GM15510 (cell line): ENCODE measurements around the gene UROD.

Experiments used
- POLR2A ChIP-seq: IDR thresholded peaks from 3 replicates; pipeline ENCODE4 v1.6.1; 2011; ENCODE audit warnings: borderline replicate concordance; ENCODE audit not compliant: insufficient read length; ENCODE audit errors: extremely low read depth

The UROD gene

GRCh38 chr1:45016090-45016697 lies 4.1 kb downstream of the UROD start:
- no peak for TF ChIP-seq POLR2A

DNA sequence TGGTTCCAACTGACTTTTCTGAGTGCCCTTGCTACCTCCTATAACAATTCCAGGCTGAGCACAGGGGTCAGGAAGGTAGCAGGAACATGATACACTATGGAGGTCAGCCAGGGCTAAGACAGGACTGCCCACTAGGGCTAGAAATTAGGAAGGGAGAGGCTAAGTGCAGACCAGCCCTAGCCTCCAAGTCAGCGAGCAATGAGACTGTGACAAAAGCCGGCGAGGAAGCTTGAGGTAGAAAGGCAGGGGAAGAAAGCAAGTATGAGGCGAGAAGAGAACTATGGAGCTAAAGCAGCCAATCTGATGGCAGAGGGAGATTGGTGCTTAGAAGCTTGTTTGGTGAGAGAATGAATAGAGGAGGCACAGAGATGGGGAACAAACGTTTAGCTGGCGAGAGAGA lies 4.7 kb downstream of the UROD start:
- TF ChIP-seq POLR2A: no peak

GRCh38 chr1:45018599-45019230 lies 6.7 kb downstream of the UROD start:
- TF ChIP-seq POLR2A: no peak

DNA sequence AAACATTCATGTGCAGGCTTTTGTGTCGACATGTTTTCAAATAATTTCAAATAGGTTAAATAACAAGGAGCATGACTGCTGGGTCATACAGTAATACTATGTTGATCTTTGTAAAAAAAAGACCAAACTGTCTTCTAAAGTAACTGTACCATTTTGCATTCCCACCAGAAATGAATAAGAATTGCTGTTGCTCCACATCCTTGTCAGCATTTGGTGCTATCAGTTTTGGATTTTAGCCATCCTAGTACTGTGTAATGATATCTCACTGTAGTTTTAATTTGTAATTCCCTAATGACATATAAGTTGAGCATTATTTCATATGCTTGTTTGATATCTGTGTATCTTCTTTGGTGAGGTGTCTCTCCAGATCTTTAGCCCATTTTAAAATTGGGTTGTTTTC lies 11.6 kb downstream of the UROD start:
- no peak for TF ChIP-seq POLR2A

- no peak for TF ChIP-seq POLR2A
Measured at GRCh38 chr1:45026446-45026845, 14.4 kb downstream of the UROD start.

- TF ChIP-seq POLR2A: no peak
Measured at GRCh38 chr1:45032837-45033236, 20.8 kb downstream of the UROD start.

GRCh38 chr1:45033356-45033755 lies 21.3 kb downstream of the UROD start:
- no peak for TF ChIP-seq POLR2A

DNA sequence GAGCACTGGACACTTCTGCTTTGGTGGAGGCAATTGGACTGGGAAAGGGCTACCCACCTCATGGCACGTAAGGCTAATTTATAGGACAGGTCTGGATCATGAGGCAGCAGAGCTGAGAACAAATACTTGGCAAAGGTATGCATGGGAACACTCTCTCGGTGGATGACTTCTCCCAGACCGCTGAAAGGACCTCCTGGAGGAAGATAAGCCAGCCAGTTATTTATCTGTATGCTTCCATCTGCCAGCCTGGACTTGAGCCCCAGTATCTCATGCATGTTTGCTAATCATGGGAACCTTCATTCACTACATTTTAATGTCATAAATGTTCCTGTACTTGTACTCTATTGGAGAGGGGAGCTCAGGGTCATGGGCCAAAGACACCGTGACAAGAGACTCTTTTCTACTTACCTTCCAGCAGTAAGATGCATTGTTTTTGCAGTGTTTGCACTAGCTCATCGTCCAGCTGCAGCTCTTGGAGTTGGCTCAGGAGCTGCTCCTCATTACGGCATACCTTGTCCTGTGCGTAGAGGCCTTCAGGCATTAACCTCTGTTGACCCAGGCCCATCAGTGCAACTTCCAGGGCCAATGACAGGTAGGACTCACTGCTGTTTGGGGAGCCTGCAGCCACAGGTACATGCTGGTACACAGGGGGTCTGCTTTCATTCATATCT lies 23.7 kb downstream of the UROD start:
- no peak for TF ChIP-seq POLR2A

DNA sequence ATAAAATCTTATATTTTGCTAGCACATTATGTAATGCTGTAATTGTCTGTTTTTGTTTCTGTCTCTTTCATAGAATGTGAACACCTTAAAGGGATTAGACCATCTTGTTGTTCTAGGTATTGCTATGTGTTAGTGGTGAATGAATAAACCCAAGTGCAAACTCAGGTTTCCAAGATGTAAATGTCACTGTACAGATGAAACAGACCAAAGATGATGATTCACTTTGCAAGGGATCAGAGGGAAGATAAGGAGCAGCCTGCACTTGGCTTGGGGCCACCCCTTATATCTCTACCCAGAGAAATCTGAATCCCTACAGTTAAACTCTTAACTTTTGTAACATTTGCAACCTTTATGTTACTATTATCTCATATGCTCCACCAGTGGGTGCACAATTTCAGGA lies 25.4 kb downstream of the UROD start:
- TF ChIP-seq POLR2A: no peak

GRCh38 chr1:45038240-45038639 lies 26.2 kb downstream of the UROD start:
- TF ChIP-seq POLR2A: no peak

GRCh38 chr1:45038661-45039364 lies 26.8 kb downstream of the UROD start:
- no peak for TF ChIP-seq POLR2A

- TF ChIP-seq POLR2A: no peak
Measured at GRCh38 chr1:45040297-45040696, 28.2 kb downstream of the UROD start.

DNA sequence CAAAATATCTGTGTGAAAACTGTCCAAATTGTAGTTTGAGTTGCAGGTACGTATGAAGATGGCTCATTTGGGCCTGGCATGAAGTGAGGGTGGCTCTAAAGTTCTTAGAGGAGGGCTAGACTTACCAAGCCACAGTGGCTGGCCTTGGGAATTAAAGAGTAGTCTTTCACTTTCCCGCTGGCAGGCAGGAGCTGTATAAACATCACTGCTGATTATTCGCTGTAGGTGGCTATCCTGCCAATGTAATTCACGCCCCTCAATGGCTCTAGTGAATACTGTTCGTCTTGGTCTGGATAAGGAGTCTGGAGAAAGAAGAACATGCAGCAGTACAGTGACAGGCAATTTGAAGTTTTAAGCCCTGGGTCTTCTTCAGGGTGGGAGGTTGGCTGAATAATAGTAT lies 31.0 kb downstream of the UROD start:
- no peak for TF ChIP-seq POLR2A

GRCh38 chr1:45044916-45045315 lies 32.9 kb downstream of the UROD start:
- TF ChIP-seq POLR2A: no peak

DNA sequence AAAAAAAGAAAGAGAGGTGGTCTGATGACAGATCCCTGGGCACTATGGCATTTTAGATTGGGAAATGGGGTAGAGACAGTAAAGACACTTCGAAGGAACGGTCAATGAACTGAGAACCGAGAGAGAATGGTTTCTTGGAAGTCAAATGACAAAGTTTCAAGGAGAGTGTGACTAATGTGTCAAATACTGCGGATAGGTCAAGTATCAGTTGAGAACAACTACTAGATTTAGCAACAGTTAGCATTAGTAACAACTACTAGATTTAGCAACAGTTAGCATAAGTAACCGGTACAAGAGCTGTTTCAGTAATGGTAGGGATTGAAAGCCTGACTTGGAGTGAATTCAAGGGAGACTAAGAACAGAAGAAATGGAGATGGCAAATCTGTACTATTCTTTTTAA lies 35.0 kb downstream of the UROD start:
- no peak for TF ChIP-seq POLR2A
